ENCODE measurements around the gene ARHGAP11A. TPM values are rescaled to one million over a fixed set of nuclear protein-coding genes. Genes with fewer than 3 reads are reported as not detected.
A peak's percentile ranks its signal among the peaks of the same experiment; 100 is the strongest.
"Not testable (repeated sequence)": the region's sequence is repeated elsewhere in the genome, so short reads cannot be mapped to it uniquely, and the experiment has no call there.

ARHGAP11A gene
- polyA plus RNA-seq, 1 donor (not counting 4 experiments of a cell fraction or from before 2014, with no cell fraction given): 11.3 TPM

- H2AFZ ChIP-seq (ENCODE audit: control insufficient read depth, low read length); H4K20me1 ChIP-seq (ENCODE audit: control insufficient read depth, extremely low read depth, insufficient read depth, low read length); H3K27me3 ChIP-seq (ENCODE audit: control insufficient read depth, extremely low read depth, insufficient read depth, low read length); dilution Hi-C loops (cut with MboI; ENCODE audit: extremely low pct_ligation_motif_present, low sequenced_read_pairs); H3K4me2 ChIP-seq (ENCODE audit: control insufficient read depth, extremely low read depth, insufficient read depth, low read depth, low read length); FAIRE-seq; DNase-seq (ENCODE audit: low read depth, low spot score); H3K9me3 ChIP-seq (ENCODE audit: control insufficient read depth, low read depth, low read length); H3K79me2 ChIP-seq (ENCODE audit: control insufficient read depth, insufficient read depth, low read length); H3K36me3 ChIP-seq (ENCODE audit: control insufficient read depth in 2 of 2, extremely low read depth in 1 of 2, insufficient read depth in 2 of 2, low read length in 2 of 2); H3K4me3 ChIP-seq (ENCODE audit: control insufficient read depth in 2 of 3, extremely low read depth in 1 of 3, insufficient read depth in 2 of 3, low read depth in 1 of 3, low read length in 3 of 3); H3K9me1 ChIP-seq (ENCODE audit: control insufficient read depth, extremely low read depth, insufficient read depth, low read length); H3K9ac ChIP-seq (ENCODE audit: control insufficient read depth, extremely low read depth, insufficient read depth, low read length); H3K4me1 ChIP-seq (ENCODE audit: control insufficient read depth, extremely low read depth, insufficient read depth, low read length); H3K27ac ChIP-seq (ENCODE audit: control insufficient read depth, insufficient read depth, low read length): not testable (repeated sequence)
Observed at GRCh38 chr15:32609518-32609917, 5.8 kb upstream of the ARHGAP11A start.

- H3K4me3 ChIP-seq (ENCODE audit: control insufficient read depth in 2 of 3, extremely low read depth in 1 of 3, insufficient read depth in 2 of 3, low read depth in 1 of 3, low read length in 3 of 3); dilution Hi-C loops (cut with MboI; ENCODE audit: extremely low pct_ligation_motif_present, low sequenced_read_pairs); H3K9me1 ChIP-seq (ENCODE audit: control insufficient read depth, extremely low read depth, insufficient read depth, low read length); H3K9me3 ChIP-seq (ENCODE audit: control insufficient read depth, low read depth, low read length); H3K27me3 ChIP-seq (ENCODE audit: control insufficient read depth, extremely low read depth, insufficient read depth, low read length); H2AFZ ChIP-seq (ENCODE audit: control insufficient read depth, low read length); H3K79me2 ChIP-seq (ENCODE audit: control insufficient read depth, insufficient read depth, low read length); H3K27ac ChIP-seq (ENCODE audit: control insufficient read depth, insufficient read depth, low read length); H3K4me1 ChIP-seq (ENCODE audit: control insufficient read depth, extremely low read depth, insufficient read depth, low read length); H3K9ac ChIP-seq (ENCODE audit: control insufficient read depth, extremely low read depth, insufficient read depth, low read length); H3K4me2 ChIP-seq (ENCODE audit: control insufficient read depth, extremely low read depth, insufficient read depth, low read depth, low read length); DNase-seq (ENCODE audit: low read depth, low spot score); H4K20me1 ChIP-seq (ENCODE audit: control insufficient read depth, extremely low read depth, insufficient read depth, low read length); H3K36me3 ChIP-seq (ENCODE audit: control insufficient read depth in 2 of 2, extremely low read depth in 1 of 2, insufficient read depth in 2 of 2, low read length in 2 of 2): not testable (repeated sequence)
- peak; percentile 76 for FAIRE-seq
Observed at GRCh38 chr15:32610719-32611118, 4.6 kb upstream of the ARHGAP11A start.

- H3K36me3 ChIP-seq (ENCODE audit: control insufficient read depth in 2 of 2, extremely low read depth in 1 of 2, insufficient read depth in 2 of 2, low read length in 2 of 2); DNase-seq (ENCODE audit: low read depth, low spot score); H4K20me1 ChIP-seq (ENCODE audit: control insufficient read depth, extremely low read depth, insufficient read depth, low read length); H3K9me3 ChIP-seq (ENCODE audit: control insufficient read depth, low read depth, low read length); H3K4me1 ChIP-seq (ENCODE audit: control insufficient read depth, extremely low read depth, insufficient read depth, low read length); dilution Hi-C loops (cut with MboI; ENCODE audit: extremely low pct_ligation_motif_present, low sequenced_read_pairs); H3K9me1 ChIP-seq (ENCODE audit: control insufficient read depth, extremely low read depth, insufficient read depth, low read length); FAIRE-seq; H3K27me3 ChIP-seq (ENCODE audit: control insufficient read depth, extremely low read depth, insufficient read depth, low read length): not testable (repeated sequence)
- Histone ChIP-seq H2AFZ (ENCODE audit: control insufficient read depth, low read length) (peak overlapping the region; percentile 76), H3K27ac (ENCODE audit: control insufficient read depth, insufficient read depth, low read length) (peak overlapping the region; percentile 73), H3K4me2 (ENCODE audit: control insufficient read depth, extremely low read depth, insufficient read depth, low read depth, low read length) (peak overlapping the region; percentile 54), H3K9ac (ENCODE audit: control insufficient read depth, extremely low read depth, insufficient read depth, low read length) (peak overlapping the region; percentile 76), H3K4me3 (ENCODE audit: control insufficient read depth in 2 of 3, extremely low read depth in 1 of 3, insufficient read depth in 2 of 3, low read depth in 1 of 3, low read length in 3 of 3) (peak overlapping the region; percentile 58 to 71 (median 63)), H3K79me2 (ENCODE audit: control insufficient read depth, insufficient read depth, low read length) (peaks cover 31% of the 10 kb centered on the region)
Observed at GRCh38 chr15:32614712-32615050, 623 bp upstream of the ARHGAP11A start.

- Histone ChIP-seq H2AFZ (ENCODE audit: control insufficient read depth, low read length) (peak overlapping the region; percentile 88), H3K4me2 (ENCODE audit: control insufficient read depth, extremely low read depth, insufficient read depth, low read depth, low read length) (peak overlapping the region; percentile 69), H3K27ac (ENCODE audit: control insufficient read depth, insufficient read depth, low read length) (peak overlapping the region; percentile 68), H3K9ac (ENCODE audit: control insufficient read depth, extremely low read depth, insufficient read depth, low read length) (peak overlapping the region; percentile 82), H3K79me2 (ENCODE audit: control insufficient read depth, insufficient read depth, low read length) (peaks cover 35% of the 10 kb centered on the region), H3K4me3 (ENCODE audit: control insufficient read depth in 2 of 3, extremely low read depth in 1 of 3, insufficient read depth in 2 of 3, low read depth in 1 of 3, low read length in 3 of 3) (peak overlapping the region; percentile 58 to 84 (median 71))
- H3K4me1 ChIP-seq (ENCODE audit: control insufficient read depth, extremely low read depth, insufficient read depth, low read length); H4K20me1 ChIP-seq (ENCODE audit: control insufficient read depth, extremely low read depth, insufficient read depth, low read length); H3K36me3 ChIP-seq (ENCODE audit: control insufficient read depth in 2 of 2, extremely low read depth in 1 of 2, insufficient read depth in 2 of 2, low read length in 2 of 2); H3K9me3 ChIP-seq (ENCODE audit: control insufficient read depth, low read depth, low read length); FAIRE-seq; DNase-seq (ENCODE audit: low read depth, low spot score); H3K9me1 ChIP-seq (ENCODE audit: control insufficient read depth, extremely low read depth, insufficient read depth, low read length); H3K27me3 ChIP-seq (ENCODE audit: control insufficient read depth, extremely low read depth, insufficient read depth, low read length); dilution Hi-C loops (cut with MboI; ENCODE audit: extremely low pct_ligation_motif_present, low sequenced_read_pairs): not testable (repeated sequence)
Observed at GRCh38 chr15:32615871-32616426, 645 bp downstream of the ARHGAP11A start.

Data from keratinocyte (primary cell).